Trophoblast cell (in vitro differentiated cells and primary cell): ENCODE data around the gene ELF2.
A peak's percentile ranks its signal among the peaks of the same experiment; 100 is the strongest.
"Not testable (repeated sequence)": the region's sequence is repeated elsewhere in the genome, so short reads cannot be mapped to it uniquely, and the experiment has no call there.

Source experiments
- DNase-seq, 2 donors: peaks; one replicate each; pipeline ENCODE4 v3.0.0-alpha.2; 2016
- H2AFZ ChIP-seq: 2 replicates; pipeline ENCODE4 v1.6.1; 2013; ENCODE audit warnings: low read length, moderate library complexity, mild to moderate bottlenecking; ENCODE audit not compliant: insufficient read depth, poor library complexity
- H2AK5ac ChIP-seq: 2 replicates; pipeline ENCODE4 v1.6.1; 2013; ENCODE audit warnings: mild to moderate bottlenecking, low read length
- H2BK120ac ChIP-seq: 2 replicates; pipeline ENCODE4 v1.6.1; 2013; ENCODE audit warnings: low read length, mild to moderate bottlenecking, moderate library complexity; ENCODE audit not compliant: insufficient read depth, poor library complexity
- H2BK12ac ChIP-seq: 2 replicates; pipeline ENCODE4 v1.6.1; 2013; ENCODE audit warnings: mild to moderate bottlenecking, low read length, moderate library complexity
- H2BK5ac ChIP-seq: 2 replicates; pipeline ENCODE4 v1.6.1; 2013; ENCODE audit warnings: low read length, low read depth, moderate library complexity, mild to moderate bottlenecking; ENCODE audit not compliant: poor library complexity
- H3K14ac ChIP-seq: 2 replicates; pipeline ENCODE4 v1.6.1; 2013; ENCODE audit warnings: mild to moderate bottlenecking, low read length
- H3K18ac ChIP-seq: 2 replicates; pipeline ENCODE4 v1.6.1; 2013; ENCODE audit warnings: mild to moderate bottlenecking, low read length
- H3K23ac ChIP-seq: 2 replicates; pipeline ENCODE4 v1.6.1; 2013; ENCODE audit warnings: low read length
- H3K27ac ChIP-seq: 2 replicates; pipeline ENCODE4 v1.5.1; 2013; ENCODE audit warnings: low read depth, mild to moderate bottlenecking, inconsistent platforms, low read length, moderate library complexity
- H3K27me3 ChIP-seq: 2 replicates; pipeline ENCODE4 v1.6.1; 2013; ENCODE audit warnings: inconsistent platforms, mild to moderate bottlenecking, low read length, moderate library complexity; ENCODE audit not compliant: insufficient read depth
- H3K36me3 ChIP-seq, 2 experiments: 1 replicate in 1 of 2; 2 replicates in 1 of 2; pipeline ENCODE4 v1.6.1; 2013; ENCODE audit warnings: low read length in 2 of 2, mild to moderate bottlenecking in 2 of 2, moderate library complexity in 1 of 2; ENCODE audit not compliant: insufficient read depth in 2 of 2, control insufficient read depth in 1 of 2
- H3K4ac ChIP-seq: 2 replicates; pipeline ENCODE4 v1.6.1; 2013; ENCODE audit warnings: low read depth, mild to moderate bottlenecking, low read length, moderate library complexity
- H3K4me1 ChIP-seq, 2 experiments: 1 replicate in 1 of 2; 2 replicates in 1 of 2; pipeline ENCODE4 v1.6.1; 2013; ENCODE audit warnings: low read length in 2 of 2, mild to moderate bottlenecking in 2 of 2, moderate library complexity in 1 of 2; ENCODE audit not compliant: insufficient read depth in 2 of 2, control insufficient read depth in 1 of 2
- H3K4me2 ChIP-seq: 2 replicates; pipeline ENCODE4 v1.6.1; 2013; ENCODE audit warnings: inconsistent platforms, mild to moderate bottlenecking, low read length, moderate library complexity
- H3K4me3 ChIP-seq: 2 replicates; pipeline ENCODE4 v1.5.1; 2013; ENCODE audit warnings: mild to moderate bottlenecking, low read depth, low read length, inconsistent platforms
- H3K79me1 ChIP-seq: one replicate; pipeline ENCODE4 v1.6.1; 2013; ENCODE audit warnings: low read length
- H3K79me2 ChIP-seq: 2 replicates; pipeline ENCODE4 v1.6.1; 2013; ENCODE audit warnings: low read length, mild to moderate bottlenecking; ENCODE audit not compliant: control insufficient read depth, insufficient read depth, poor library complexity
- H3K9ac ChIP-seq: 2 replicates; pipeline ENCODE4 v1.6.1; 2013; ENCODE audit warnings: mild to moderate bottlenecking, low read length
- H3K9me3 ChIP-seq: 2 replicates; pipeline ENCODE4 v1.6.1; 2013; ENCODE audit warnings: low read depth, mild to moderate bottlenecking, control low read depth, inconsistent platforms, low read length; ENCODE audit not compliant: insufficient read depth
- H4K12ac ChIP-seq: 2 replicates; pipeline ENCODE4 v1.6.1; 2013; ENCODE audit warnings: low read depth, mild to moderate bottlenecking, low read length, moderate library complexity
- H4K8ac ChIP-seq: 2 replicates; pipeline ENCODE4 v1.6.1; 2013; ENCODE audit warnings: low read depth, mild to moderate bottlenecking, low read length, moderate library complexity
- H4K91ac ChIP-seq: one replicate; pipeline ENCODE4 v1.6.1; 2013; ENCODE audit warnings: low read depth, mild to moderate bottlenecking, low read length, moderate library complexity
- WGBS: extraction: QIAGEN DNeasy Blood & Tissue Kit; methylation state at CpG from one replicate; pipeline ENCODE4 v1.1.7; 2013; ENCODE audit warnings: missing lambda C conversion rate; ENCODE audit not compliant: insufficient read length, insufficient coverage; ENCODE audit errors: extremely low coverage; 5-methylcytosine and 5-hydroxymethylcytosine counted together

ELF2 gene

GRCh38 chr4:139022835-139023234, 154.2 kb downstream of the ELF2 start:
- Histone ChIP-seq H3K14ac (no peak overlapping the region), H4K12ac (no peak overlapping the region), H3K18ac (no peak overlapping the region), H3K9me3 (no peaks in the 10 kb centered on the region), H2BK120ac (no peak overlapping the region), H4K8ac (no peak overlapping the region), H3K79me2 (peaks cover 28% of the 10 kb centered on the region), H3K27me3 (no peaks in the 10 kb centered on the region), H3K27ac (no peak overlapping the region), H3K4me1 (peaks cover 6 to 15% of the 10 kb centered on the region in 2 experiments), H2BK12ac (no peak overlapping the region), H3K23ac (no peak overlapping the region), H2AFZ (no peak overlapping the region), H3K4ac (peak overlapping the region; percentile 39), H3K9ac (no peak overlapping the region), H4K91ac (no peak overlapping the region), H3K4me3 (no peak overlapping the region), H2BK5ac (no peak overlapping the region), H3K79me1 (no peaks in the 10 kb centered on the region), H3K4me2 (no peak overlapping the region), H2AK5ac (no peak overlapping the region), H3K36me3 (peaks cover 4 to 5% of the 10 kb centered on the region in 2 experiments)
- DNase-seq, result no peak
- WGBS, result no CpG with 5 or more reads among the region's 5 CpGs

GRCh38 chr4:139021071-139021470, 155.9 kb downstream of the ELF2 start:
- not testable (repeated sequence) for H3K14ac ChIP-seq
- WGBS, result no CpG with 5 or more reads among the region's 12 CpGs

GRCh38 chr4:139020384-139020783, 156.6 kb downstream of the ELF2 start:
- H3K9ac ChIP-seq, result no peak overlapping the region
- no peak overlapping the region for H3K27ac ChIP-seq
- no peak overlapping the region for H4K91ac ChIP-seq
- H3K79me2 ChIP-seq, result peaks cover 33% of the 10 kb centered on the region
- H3K4ac ChIP-seq, result peak overlapping the region; percentile 89
- no peak overlapping the region for H3K4me2 ChIP-seq
- H3K79me1 ChIP-seq, result peaks cover 10% of the 10 kb centered on the region
- H2BK5ac ChIP-seq, result no peak overlapping the region
- WGBS, result no CpG with 5 or more reads among the region's 4 CpGs
- H3K14ac ChIP-seq, result no peak overlapping the region
- no peaks in the 10 kb centered on the region for H3K9me3 ChIP-seq
- no peak for DNase-seq
- H3K27me3 ChIP-seq, result no peaks in the 10 kb centered on the region
- H2AFZ ChIP-seq, result no peak overlapping the region
- no peak overlapping the region for H2BK12ac ChIP-seq
- no peak overlapping the region for H2AK5ac ChIP-seq
- H3K23ac ChIP-seq, result no peak overlapping the region
- no peak overlapping the region for H3K4me3 ChIP-seq
- H3K36me3 ChIP-seq, result peaks cover 4 to 6% of the 10 kb centered on the region in 2 experiments
- H4K12ac ChIP-seq, result no peak overlapping the region
- H4K8ac ChIP-seq, result no peak overlapping the region
- H3K4me1 ChIP-seq, result peaks cover 5 to 18% of the 10 kb centered on the region in 2 experiments
- H3K18ac ChIP-seq, result no peak overlapping the region
- no peak overlapping the region for H2BK120ac ChIP-seq

More at GRCh38 chr4:139021071-139021470, 155.9 kb downstream of the ELF2 start:
- peaks cover 5 to 18% of the 10 kb centered on the region in 2 experiments for H3K4me1 ChIP-seq
- H3K36me3 ChIP-seq, H3K9ac ChIP-seq, H2BK5ac ChIP-seq, H3K9me3 ChIP-seq, H3K4me3 ChIP-seq, H2BK120ac ChIP-seq, H3K4me2 ChIP-seq, H2BK12ac ChIP-seq, H3K18ac ChIP-seq, H2AFZ ChIP-seq, H4K12ac ChIP-seq, H4K91ac ChIP-seq, DNase-seq, H2AK5ac ChIP-seq, H3K27ac ChIP-seq, H3K27me3 ChIP-seq, H3K79me1 ChIP-seq, H3K23ac ChIP-seq, H4K8ac ChIP-seq: not testable (repeated sequence)
- H3K79me2 ChIP-seq, result peaks cover 29% of the 10 kb centered on the region
- H3K4ac ChIP-seq, result peak overlapping the region; percentile 89

DNA sequence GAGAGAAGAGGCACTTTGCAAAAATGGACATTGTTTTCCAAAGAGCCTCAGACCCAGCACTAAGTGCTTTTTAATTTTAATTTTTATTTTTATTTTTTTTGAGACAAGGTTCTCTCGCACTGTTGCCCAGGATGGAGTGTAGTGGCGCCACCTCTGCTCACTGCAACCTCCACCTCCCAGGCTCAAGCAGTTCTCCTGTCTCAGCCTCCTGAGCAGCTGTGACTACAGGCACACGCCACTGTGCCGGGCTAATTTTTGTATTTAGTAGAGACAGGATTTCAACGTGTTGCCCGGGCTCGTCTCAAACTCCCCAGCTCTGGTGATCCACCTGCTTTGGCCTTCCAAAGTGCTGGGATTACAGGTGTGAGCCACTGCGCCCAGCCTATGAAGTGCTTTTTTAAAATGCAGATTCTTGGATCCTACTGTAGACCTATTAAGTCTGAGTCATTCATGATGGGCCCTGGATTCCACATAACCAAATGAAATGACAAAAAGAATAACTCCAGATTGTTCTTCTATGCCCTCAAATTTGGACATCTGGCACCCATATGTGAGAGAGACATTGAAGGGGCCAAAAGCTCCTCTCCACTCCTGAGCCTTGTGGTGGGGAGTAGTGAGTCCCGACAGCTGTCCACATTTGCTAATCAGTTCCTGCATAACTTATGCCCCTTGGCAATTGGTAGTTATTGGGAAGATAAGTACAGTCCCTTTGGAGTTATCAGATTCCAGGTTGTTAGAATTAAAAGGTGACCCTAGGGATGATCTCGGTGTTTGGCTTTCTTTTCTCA, 157.9 kb downstream of the ELF2 start:
- peak overlapping the region; percentile 84 for H3K4ac ChIP-seq
- H3K4me2 ChIP-seq, result peak overlapping the region; percentile 32
- no peaks in the 10 kb centered on the region for H3K27me3 ChIP-seq
- H3K36me3 ChIP-seq, result peaks cover 2 to 5% of the 10 kb centered on the region in 2 experiments
- H2AK5ac ChIP-seq, result no peak overlapping the region
- H4K91ac ChIP-seq, result no peak overlapping the region
- WGBS, result no CpG with 5 or more reads among the region's 10 CpGs
- H4K12ac ChIP-seq, result no peak overlapping the region
- no peak overlapping the region for H2AFZ ChIP-seq
- H3K79me1 ChIP-seq, result peaks cover 17% of the 10 kb centered on the region
- no peak overlapping the region for H3K23ac ChIP-seq
- H4K8ac ChIP-seq, result no peak overlapping the region
- DNase-seq, result no peak
- no peak overlapping the region for H2BK120ac ChIP-seq
- no peak overlapping the region for H3K14ac ChIP-seq
- no peak overlapping the region for H2BK12ac ChIP-seq
- no peak overlapping the region for H3K27ac ChIP-seq
- no peak overlapping the region for H3K4me3 ChIP-seq
- H3K79me2 ChIP-seq, result peaks cover 26% of the 10 kb centered on the region
- H3K4me1 ChIP-seq, result peaks cover 8 to 12% of the 10 kb centered on the region in 2 experiments
- H3K18ac ChIP-seq, result no peak overlapping the region
- no peaks in the 10 kb centered on the region for H3K9me3 ChIP-seq
- H2BK5ac ChIP-seq, result no peak overlapping the region
- no peak overlapping the region for H3K9ac ChIP-seq
